CD14-positive monocyte (primary cell): ENCODE results near the gene EGFR. TPM values are rescaled to one million over a fixed set of nuclear protein-coding genes. Genes with fewer than 3 reads are reported as not detected.

ENCODE experiments used
- DNase-seq, 3 donors: peaks; one replicate each; pipeline ENCODE4 v3.0.0-alpha.2; 2011 to 2022
- H2AFZ ChIP-seq: 2 replicates; pipeline ENCODE4 v1.6.0; 2012; ENCODE audit warnings: mild to moderate bottlenecking, low read depth, low read length, inconsistent platforms; ENCODE audit not compliant: insufficient read depth, poor library complexity, severe bottlenecking
- H3K27ac ChIP-seq, 2 donors: 1 replicate in 1 of 2; 2 replicates in 1 of 2; pipeline ENCODE4 v1.5.1; 2012 to 2013; ENCODE audit warnings: low read length in 2 of 2, control low read depth in 1 of 2, inconsistent platforms in 1 of 2, low read depth in 1 of 2, mild to moderate bottlenecking in 1 of 2
- H3K27me3 ChIP-seq, 2 donors: one replicate each; pipeline versions ENCODE4 v1.6.0 to v1.6.1; 2011 to 2013; ENCODE audit warnings: low read length in 2 of 2; ENCODE audit not compliant: control insufficient read depth in 2 of 2, insufficient read depth in 2 of 2
- H3K36me3 ChIP-seq, 2 donors: replicated peaks in 1 of 2; 1 replicate in 1 of 2; 2 replicates in 1 of 2; pipeline versions ENCODE4 v1.5.1 to v1.6.1; 2012 to 2013; ENCODE audit warnings: low read length in 2 of 2, control low read depth in 1 of 2, inconsistent platforms in 1 of 2, mild to moderate bottlenecking in 1 of 2; ENCODE audit not compliant: insufficient read depth in 2 of 2, control insufficient read depth in 1 of 2
- H3K4me1 ChIP-seq, 2 donors: 1 replicate in 1 of 2; 2 replicates in 1 of 2; pipeline versions ENCODE4 v1.5.1 to v1.6.1; 2012 to 2013; ENCODE audit warnings: low read length in 2 of 2, control low read depth in 1 of 2, inconsistent platforms in 1 of 2, mild to moderate bottlenecking in 1 of 2, moderate library complexity in 1 of 2; ENCODE audit not compliant: insufficient read depth in 2 of 2, control insufficient read depth in 1 of 2
- H3K4me2 ChIP-seq: replicated peaks from 2 replicates; pipeline ENCODE3; 2012; ENCODE audit warnings: low read length, moderate library complexity, mild to moderate bottlenecking; ENCODE audit not compliant: poor library complexity, severe bottlenecking; ENCODE audit errors: extremely low read depth
- H3K4me3 ChIP-seq, 3 experiments: fragments of 200-600 bp in 1 of 3; sonication (generic) in 1 of 3; replicated peaks in 1 of 3; 1 replicate in 2 of 3; 2 replicates in 1 of 3; pipeline ENCODE4 v1.5.1; 2011 to 2013; ENCODE audit warnings: low read length in 3 of 3, mild to moderate bottlenecking in 3 of 3, control low read depth in 2 of 3, low read depth in 2 of 3, inconsistent platforms in 1 of 3, moderate library complexity in 1 of 3
- H3K79me2 ChIP-seq: 2 replicates; pipeline ENCODE4 v1.6.0; 2012; ENCODE audit warnings: mild to moderate bottlenecking, control low read depth, inconsistent platforms, low read length, moderate library complexity; ENCODE audit not compliant: insufficient read depth
- H3K9ac ChIP-seq: 2 replicates; pipeline ENCODE4 v1.6.0; 2017; ENCODE audit warnings: low read length, mild to moderate bottlenecking; ENCODE audit not compliant: insufficient read depth, poor library complexity, severe bottlenecking
- H3K9me3 ChIP-seq, 2 donors: replicated peaks in 1 of 2; 1 replicate in 1 of 2; 2 replicates in 1 of 2; pipeline versions ENCODE4 v1.5.1 to v1.6.1; 2012 to 2013; ENCODE audit warnings: low read length in 2 of 2, control low read depth in 1 of 2; ENCODE audit not compliant: control insufficient read depth in 1 of 2, insufficient read depth in 1 of 2
- H4K20me1 ChIP-seq: 2 replicates; pipeline ENCODE4 v1.6.0; 2012; ENCODE audit warnings: mild to moderate bottlenecking, low read length, control low read depth, moderate library complexity; ENCODE audit not compliant: insufficient read depth
- H3K27ac Mint-ChIP-seq, 7 donors: one replicate each; pipeline ENCODE4 v1.8.0; 2020; ENCODE audit warnings: mild to moderate bottlenecking in 7 of 7, mixed read lengths in 7 of 7, moderate library complexity in 6 of 7, inconsistent platforms in 2 of 7
- H3K27me3 Mint-ChIP-seq, 3 donors: one replicate each; pipeline ENCODE4 v1.8.0; 2021 to 2022; ENCODE audit warnings: low read depth in 3 of 3, mild to moderate bottlenecking in 3 of 3, mixed read lengths in 3 of 3, moderate library complexity in 3 of 3, inconsistent platforms in 1 of 3
- H3K36me3 Mint-ChIP-seq, 2 donors: one replicate each; pipeline ENCODE4 v1.8.0; 2020; ENCODE audit warnings: mixed read lengths in 2 of 2, inconsistent platforms in 1 of 2, mild to moderate bottlenecking in 1 of 2
- H3K4me1 Mint-ChIP-seq: one replicate; pipeline ENCODE4 v1.8.0; 2020; ENCODE audit warnings: mild to moderate bottlenecking, mixed read lengths
- H3K4me3 Mint-ChIP-seq, 2 donors: one replicate each; pipeline ENCODE4 v1.8.0; 2020; ENCODE audit warnings: mild to moderate bottlenecking in 2 of 2, mixed read lengths in 2 of 2, moderate library complexity in 1 of 2
- H3K9me3 Mint-ChIP-seq, 7 donors: one replicate each; pipeline ENCODE4 v1.8.0; 2020 to 2022; ENCODE audit warnings: mixed read lengths in 7 of 7, mild to moderate bottlenecking in 6 of 7, moderate library complexity in 6 of 7, inconsistent platforms in 2 of 7
- CTCF ChIP-seq: fragments of 200-600 bp; IDR thresholded peaks from one replicate; pipeline ENCODE4 v1.8.0; 2022; ENCODE audit warnings: antibody characterized with exemption, mild to moderate bottlenecking
- WGBS: methylation state at CpG from one replicate; pipeline ENCODE4 v1.1.5; 2013; ENCODE audit warnings: missing lambda C conversion rate; ENCODE audit not compliant: insufficient coverage; 5-methylcytosine and 5-hydroxymethylcytosine counted together
- intact Hi-C, 2 donors: fragments of 100-400 bp; cut with micrococcal nuclease; formaldehyde crosslinking; loops; one replicate each; pipeline versions ENCODE4 v1.15.0 to v1.15.1; 2023
- polyA plus RNA-seq, 3 donors: library from polyadenylated mRNA; depleted of rRNA in 1 of 3; unstranded in 2 of 3; stranded (reverse) in 1 of 3; fragments of 300-500 nt in 2 of 3; fragments of >200 nt in 1 of 3; fragmentation: Illumina TruSeq in 2 of 3; gene quantifications; 1 replicate in 2 of 3; 2 replicates in 1 of 3; pipeline ENCODE4 v1.2.3, GENCODE V29; 2012 to 2021

Gene EGFR
- polyA plus RNA-seq, 3 donors = not detected

- Histone ChIP-seq H4K20me1 (no peaks in the 10 kb centered on the region), H3K4me2 (no peak overlapping the region), H3K4me3 (no peak overlapping the region), H3K9ac (no peak overlapping the region), H2AFZ (no peak overlapping the region), H3K4me1 (no peaks in the 10 kb centered on the region), H3K27ac (no peak overlapping the region), H3K27me3 (no peaks in the 10 kb centered on the region), H3K36me3 (no peaks in the 10 kb centered on the region), H3K79me2 (no peaks in the 10 kb centered on the region), H3K9me3 (no peaks in the 10 kb centered on the region)
- no peak for DNase-seq
- no peak overlapping the region for H3K27ac Mint-ChIP-seq
- intact Hi-C loops = no loop called here
- H3K27me3 Mint-ChIP-seq = peaks cover 0 to 2% (median 0%) of the 10 kb centered on the region in 3 donors
- TF ChIP-seq CTCF = no peak
- H3K4me3 Mint-ChIP-seq = no peak overlapping the region
- peaks cover 0 to 4% (median 0%) of the 10 kb centered on the region in 7 donors for H3K9me3 Mint-ChIP-seq
- H3K36me3 Mint-ChIP-seq = no peaks in the 10 kb centered on the region
- H3K4me1 Mint-ChIP-seq = no peaks in the 10 kb centered on the region
- 94% methylated on average over 3 of the region's 7 CpGs for WGBS
Observed at GRCh38 chr7:55081472-55082227, 62.8 kb downstream of the EGFR start.

GRCh38 chr7:55082228-55082603 lies 63.4 kb downstream of the EGFR start:
- Histone ChIP-seq H2AFZ (no peak overlapping the region), H3K4me1 (no peaks in the 10 kb centered on the region), H3K4me3 (no peak overlapping the region), H3K9me3 (no peaks in the 10 kb centered on the region), H4K20me1 (no peaks in the 10 kb centered on the region), H3K27me3 (no peaks in the 10 kb centered on the region), H3K9ac (no peak overlapping the region), H3K79me2 (no peaks in the 10 kb centered on the region), H3K4me2 (no peak overlapping the region), H3K27ac (no peak overlapping the region), H3K36me3 (no peaks in the 10 kb centered on the region)
- Mint-ChIP-seq H3K9me3 (peaks cover 0 to 4% (median 0%) of the 10 kb centered on the region in 7 donors), H3K4me3 (no peak overlapping the region), H3K27me3 (peaks cover 0 to 4% (median 0%) of the 10 kb centered on the region in 3 donors), H3K36me3 (no peaks in the 10 kb centered on the region), H3K4me1 (peaks cover 2% of the 10 kb centered on the region), H3K27ac (no peak overlapping the region)
- TF ChIP-seq CTCF = no peak
- DNase-seq = no peak
- intact Hi-C loops = no loop called here
